ENCODE measurements around the gene AQP7.

DNA sequence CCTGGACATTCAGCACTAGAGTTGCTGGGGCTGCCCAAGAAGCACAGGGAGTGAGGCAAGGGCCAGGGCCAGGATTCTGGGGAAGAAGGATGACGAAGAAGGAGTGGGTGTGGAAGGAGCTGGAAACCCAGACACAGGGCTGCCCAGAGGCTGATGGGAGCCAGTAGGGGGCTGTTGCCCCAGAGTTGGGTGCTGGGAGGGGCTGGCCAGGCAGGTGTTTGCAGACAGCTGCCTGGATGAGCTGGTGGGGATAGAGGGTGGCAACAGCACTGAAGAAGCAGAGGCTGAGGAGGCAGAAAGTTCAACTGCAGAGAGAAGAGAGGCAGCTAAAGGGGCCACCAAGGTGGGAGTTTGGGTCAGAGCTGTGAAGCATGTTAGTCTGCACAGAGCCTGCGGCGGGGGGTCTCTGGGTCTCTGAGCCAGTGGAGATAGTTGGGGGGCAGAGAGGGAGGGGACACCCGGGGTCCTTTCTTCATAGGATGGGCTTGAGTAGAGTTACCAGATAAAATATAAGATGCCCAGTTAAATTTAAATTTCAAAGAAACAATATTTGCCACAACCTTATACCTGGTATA is 2.5 kb upstream of the AQP7 start:
- TF ChIP-seq, protein P1, sequence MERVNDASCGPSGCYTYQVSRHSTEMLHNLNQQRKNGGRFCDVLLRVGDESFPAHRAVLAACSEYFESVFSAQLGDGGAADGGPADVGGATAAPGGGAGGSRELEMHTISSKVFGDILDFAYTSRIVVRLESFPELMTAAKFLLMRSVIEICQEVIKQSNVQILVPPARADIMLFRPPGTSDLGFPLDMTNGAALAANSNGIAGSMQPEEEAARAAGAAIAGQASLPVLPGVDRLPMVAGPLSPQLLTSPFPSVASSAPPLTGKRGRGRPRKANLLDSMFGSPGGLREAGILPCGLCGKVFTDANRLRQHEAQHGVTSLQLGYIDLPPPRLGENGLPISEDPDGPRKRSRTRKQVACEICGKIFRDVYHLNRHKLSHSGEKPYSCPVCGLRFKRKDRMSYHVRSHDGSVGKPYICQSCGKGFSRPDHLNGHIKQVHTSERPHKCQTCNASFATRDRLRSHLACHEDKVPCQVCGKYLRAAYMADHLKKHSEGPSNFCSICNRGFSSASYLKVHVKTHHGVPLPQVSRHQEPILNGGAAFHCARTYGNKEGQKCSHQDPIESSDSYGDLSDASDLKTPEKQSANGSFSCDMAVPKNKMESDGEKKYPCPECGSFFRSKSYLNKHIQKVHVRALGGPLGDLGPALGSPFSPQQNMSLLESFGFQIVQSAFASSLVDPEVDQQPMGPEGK (CRISPR knock-in tag; IDR thresholded peaks at IDR 0.05; ENCODE audit: borderline replicate concordance) = no peak
- TF ChIP-seq OSR1 (CRISPR knock-in tag; IDR thresholded peaks at IDR 0.05) = no peak
- TF ChIP-seq, protein P2, sequence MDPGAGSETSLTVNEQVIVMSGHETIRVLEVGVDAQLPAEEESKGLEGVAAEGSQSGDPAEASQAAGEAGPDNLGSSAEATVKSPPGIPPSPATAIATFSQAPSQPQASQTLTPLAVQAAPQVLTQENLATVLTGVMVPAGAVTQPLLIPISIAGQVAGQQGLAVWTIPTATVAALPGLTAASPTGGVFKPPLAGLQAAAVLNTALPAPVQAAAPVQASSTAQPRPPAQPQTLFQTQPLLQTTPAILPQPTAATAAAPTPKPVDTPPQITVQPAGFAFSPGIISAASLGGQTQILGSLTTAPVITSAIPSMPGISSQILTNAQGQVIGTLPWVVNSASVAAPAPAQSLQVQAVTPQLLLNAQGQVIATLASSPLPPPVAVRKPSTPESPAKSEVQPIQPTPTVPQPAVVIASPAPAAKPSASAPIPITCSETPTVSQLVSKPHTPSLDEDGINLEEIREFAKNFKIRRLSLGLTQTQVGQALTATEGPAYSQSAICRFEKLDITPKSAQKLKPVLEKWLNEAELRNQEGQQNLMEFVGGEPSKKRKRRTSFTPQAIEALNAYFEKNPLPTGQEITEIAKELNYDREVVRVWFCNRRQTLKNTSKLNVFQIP (CRISPR knock-in tag; IDR thresholded peaks at IDR 0.05; ENCODE audit: borderline replicate concordance, low read depth) = no peak
